Measurements from ENCODE around the gene LEF1. TPM values are rescaled to one million over a fixed set of nuclear protein-coding genes. Genes with fewer than 3 reads are reported as not detected.

The LEF1 gene
- polyA plus RNA-seq, 1 experiment = 2.7 TPM

DNA sequence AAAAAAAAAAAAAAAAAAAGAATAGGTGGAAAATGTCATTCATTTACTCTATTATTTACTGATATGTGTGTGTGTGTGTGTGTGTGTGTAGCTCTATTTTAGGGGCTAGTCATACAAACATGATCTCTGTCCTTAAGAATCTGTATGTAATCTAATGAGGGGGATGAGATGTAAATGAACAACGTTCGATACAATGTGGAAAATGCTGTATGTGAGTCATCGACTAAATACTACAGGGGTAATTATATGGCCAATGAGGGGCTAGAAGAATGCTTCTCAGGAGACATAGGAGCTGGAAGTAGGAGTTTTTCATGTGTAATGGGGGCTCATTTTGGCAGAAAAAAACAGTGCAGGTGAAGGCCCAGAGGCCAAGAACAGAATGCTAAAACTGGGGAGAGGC is 41.9 kb downstream of the LEF1 start:
- ChIA-PET POLR2A (no interaction called here), CTCF (no interaction called here)
- Histone ChIP-seq H3K27me3 (ENCODE audit: control insufficient read depth, insufficient read depth, low read length) (no peaks in the 10 kb centered on the region), H3K4me3 (ENCODE audit: low read depth, low read length) (no peak overlapping the region), H3K36me3 (ENCODE audit: control insufficient read depth, insufficient read depth, low read length) (no peaks in the 10 kb centered on the region)
- TF ChIP-seq CTCF (IDR thresholded peaks at IDR 0.05; ENCODE audit: insufficient read depth, low read depth, low read length) = no peak
- DNase-seq (ENCODE audit: low read depth) = no peak

DNA sequence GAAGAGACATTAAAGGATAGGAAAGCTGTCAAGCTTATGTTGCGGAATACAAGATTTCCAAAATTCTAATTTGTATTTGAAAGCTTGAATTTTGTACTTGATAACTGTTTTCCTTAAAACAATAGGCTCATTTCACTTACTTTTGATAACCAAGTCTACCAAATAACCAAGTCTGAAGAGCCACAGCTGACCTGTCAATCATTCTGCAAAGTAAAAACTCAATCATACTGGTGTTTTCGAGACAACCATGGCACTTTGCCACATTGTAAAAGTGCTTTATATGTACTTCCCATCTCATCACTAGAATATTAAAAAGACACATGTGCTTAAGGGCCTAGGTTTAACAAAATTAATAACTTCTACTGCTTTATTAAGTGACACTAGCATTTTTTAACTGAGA is 47.9 kb downstream of the LEF1 start:
- CTCF ChIA-PET = no interaction called here
- Histone ChIP-seq H3K27me3 (ENCODE audit: control insufficient read depth, insufficient read depth, low read length) (no peaks in the 10 kb centered on the region), H3K4me3 (ENCODE audit: low read depth, low read length) (no peak overlapping the region), H3K36me3 (ENCODE audit: control insufficient read depth, insufficient read depth, low read length) (no peaks in the 10 kb centered on the region)
- POLR2A ChIA-PET = no interaction called here
- no peak for DNase-seq (ENCODE audit: low read depth)
- no peak for TF ChIP-seq CTCF (IDR thresholded peaks at IDR 0.05; ENCODE audit: insufficient read depth, low read depth, low read length)

GRCh38 chr4:108119199-108119800 is 49.4 kb downstream of the LEF1 start:
- POLR2A ChIA-PET = no interaction called here
- Histone ChIP-seq H3K27me3 (ENCODE audit: control insufficient read depth, insufficient read depth, low read length) (no peaks in the 10 kb centered on the region), H3K36me3 (ENCODE audit: control insufficient read depth, insufficient read depth, low read length) (no peaks in the 10 kb centered on the region), H3K4me3 (ENCODE audit: low read depth, low read length) (no peak overlapping the region)
- no peak for TF ChIP-seq CTCF (IDR thresholded peaks at IDR 0.05; ENCODE audit: insufficient read depth, low read depth, low read length)
- no peak for DNase-seq (ENCODE audit: low read depth)
- CTCF ChIA-PET = interaction anchor here (0.6 to 1.3 kb wide), 2 partner anchors 12 to 28 kb away, joined by 3 read pairs; no protein-coding TSS in a partner anchor

- Histone ChIP-seq H3K4me3 (ENCODE audit: low read depth, low read length) (no peak overlapping the region), H3K27me3 (ENCODE audit: control insufficient read depth, insufficient read depth, low read length) (no peaks in the 10 kb centered on the region), H3K36me3 (ENCODE audit: control insufficient read depth, insufficient read depth, low read length) (no peaks in the 10 kb centered on the region)
- no peak for TF ChIP-seq CTCF (IDR thresholded peaks at IDR 0.05; ENCODE audit: insufficient read depth, low read depth, low read length)
- ChIA-PET CTCF (interaction anchor here (0.7 to 1.3 kb wide), 2 partner anchors 11 to 1790 kb away, joined by 3 read pairs; no protein-coding TSS in a partner anchor), POLR2A (no interaction called here)
- DNase-seq (ENCODE audit: low read depth) = no peak
Observed at GRCh38 chr4:108118505-108118904, 50.2 kb downstream of the LEF1 start.

DNA sequence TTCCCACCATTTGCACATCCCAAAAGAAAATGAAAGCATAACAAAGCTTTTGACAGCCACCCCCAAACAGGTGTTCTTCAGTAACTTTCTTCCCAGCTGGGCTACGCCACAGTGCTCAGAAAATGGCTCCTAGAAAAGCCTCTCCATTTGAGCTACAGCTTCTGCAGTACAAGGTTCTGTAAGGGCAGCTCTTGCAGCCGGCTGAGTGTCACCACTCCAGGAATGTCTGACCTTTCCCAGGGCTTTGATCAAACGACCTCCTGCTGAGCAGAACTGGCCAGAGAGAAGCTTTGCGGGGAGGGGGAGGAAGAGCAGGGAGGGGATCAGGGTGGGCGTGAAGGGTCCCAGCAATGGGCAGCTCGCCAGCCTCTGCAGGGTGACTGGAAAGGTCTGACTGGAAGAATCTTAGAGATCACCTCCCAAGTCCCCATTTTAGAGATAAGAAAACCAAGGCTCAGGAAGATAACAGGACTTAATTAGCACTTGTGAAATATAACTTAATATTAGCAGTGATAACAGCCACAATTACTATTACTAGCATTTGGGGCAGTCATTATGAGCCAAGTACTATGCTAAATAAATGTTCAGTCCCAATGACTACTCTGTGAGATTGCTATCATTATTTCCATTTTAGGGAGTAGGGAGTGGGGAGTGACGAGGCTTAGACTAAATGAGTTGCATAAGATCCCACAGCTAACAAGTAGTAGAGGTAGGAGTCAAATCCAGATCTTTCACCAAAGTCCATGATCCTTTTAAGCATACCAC is 51.1 kb downstream of the LEF1 start:
- Histone ChIP-seq H3K36me3 (ENCODE audit: control insufficient read depth, insufficient read depth, low read length) (no peaks in the 10 kb centered on the region), H3K27me3 (ENCODE audit: control insufficient read depth, insufficient read depth, low read length) (no peaks in the 10 kb centered on the region), H3K4me3 (ENCODE audit: low read depth, low read length) (no peak overlapping the region)
- TF ChIP-seq CTCF (IDR thresholded peaks at IDR 0.05; ENCODE audit: insufficient read depth, low read depth, low read length) = no peak
- POLR2A ChIA-PET = no interaction called here
- no peak for DNase-seq (ENCODE audit: low read depth)
- CTCF ChIA-PET = interaction anchor here (1.3 kb wide), 1 partner anchor 10 kb away, joined by 3 read pairs; no protein-coding TSS in a partner anchor

Data from BJ (cell line).